ENCODE data around the gene FAF2.

Gene FAF2

GRCh38 chr5:176535664-176536131, 87.5 kb downstream of the FAF2 start:
- peak; percentile 41 for DNase-seq
- Histone ChIP-seq H2BK120ac (ENCODE audit: low read depth, low read length) (no peak overlapping the region), H3K4ac (ENCODE audit: low read depth in 1 of 2, low read length in 2 of 2) (peak overlapping the region in 1 of 2 experiments; percentile 70), H2BK12ac (ENCODE audit: low read length in 2 of 2) (peak overlapping the region in 1 of 2 experiments; percentile 4), H3K4me1 (ENCODE audit: control insufficient read depth, insufficient read depth, low read depth, low read length) (peaks cover 47% of the 10 kb centered on the region), H3K27me3 (ENCODE audit: control insufficient read depth in 1 of 2, insufficient read depth in 1 of 2, low read length in 2 of 2) (no peaks in the 10 kb centered on the region), H2AFZ (ENCODE audit: low read depth, low read length) (no peak overlapping the region), H3K18ac (ENCODE audit: low read depth in 1 of 2, low read length in 2 of 2) (no peak overlapping the region), H3K4me3 (ENCODE audit: insufficient read depth in 1 of 2, low read depth in 1 of 2, low read length in 2 of 2) (peak overlapping the region; percentile 76 to 97), H3K79me1 (replicated peaks; ENCODE audit: low read length, poor library complexity, severe bottlenecking) (peaks cover 7% of the 10 kb centered on the region), H3K36me3 (ENCODE audit: control insufficient read depth in 1 of 2, insufficient read depth in 2 of 2, low read depth in 1 of 2, low read length in 2 of 2) (peaks cover 11 to 33% of the 10 kb centered on the region in 2 experiments), H2BK15ac (ENCODE audit: low read depth, poor library complexity, severe bottlenecking) (no peak overlapping the region), H4K8ac (ENCODE audit: low read length) (no peak overlapping the region), H3K9ac (ENCODE audit: low read length) (peak overlapping the region; percentile 99), H2BK5ac (ENCODE audit: low read depth, low read length, poor library complexity, severe bottlenecking) (no peak overlapping the region), H3K14ac (ENCODE audit: low read length in 2 of 2) (peak overlapping the region in 1 of 2 experiments; percentile 28), H3K9me3 (ENCODE audit: control insufficient read depth, low read length) (no peaks in the 10 kb centered on the region), H2AK5ac (ENCODE audit: low read length, severe bottlenecking) (peak overlapping the region; percentile 76), H4K91ac (ENCODE audit: low read length) (no peak overlapping the region), H3K4me2 (ENCODE audit: low read length, poor library complexity, severe bottlenecking) (peak overlapping the region; percentile 87), H3K27ac (ENCODE audit: low read length, poor library complexity, severe bottlenecking) (peak overlapping the region; percentile 95), H3K23ac (ENCODE audit: low read length in 2 of 2) (no peak overlapping the region)
- 3% methylated on average over 9 of the region's 9 CpGs for WGBS

- H3K27me3 ChIP-seq (ENCODE audit: control insufficient read depth in 1 of 2, insufficient read depth in 1 of 2, low read length in 2 of 2): no peaks in the 10 kb centered on the region
- H2BK5ac ChIP-seq (ENCODE audit: low read depth, low read length, poor library complexity, severe bottlenecking): peak overlapping the region; percentile 95
- H3K79me1 ChIP-seq (replicated peaks; ENCODE audit: low read length, poor library complexity, severe bottlenecking): peaks cover 7% of the 10 kb centered on the region
- peak overlapping the region; percentile 87 for H3K4me2 ChIP-seq (ENCODE audit: low read length, poor library complexity, severe bottlenecking)
- peaks cover 46% of the 10 kb centered on the region for H3K4me1 ChIP-seq (ENCODE audit: control insufficient read depth, insufficient read depth, low read depth, low read length)
- H2BK120ac ChIP-seq (ENCODE audit: low read depth, low read length): peak overlapping the region; percentile 90
- H2BK12ac ChIP-seq (ENCODE audit: low read length in 2 of 2): no peak overlapping the region
- peak overlapping the region; percentile 54 to 68 for H3K18ac ChIP-seq (ENCODE audit: low read depth in 1 of 2, low read length in 2 of 2)
- H3K23ac ChIP-seq (ENCODE audit: low read length in 2 of 2): peak overlapping the region in 1 of 2 experiments; percentile 53
- peak overlapping the region; percentile 76 to 97 for H3K4me3 ChIP-seq (ENCODE audit: insufficient read depth in 1 of 2, low read depth in 1 of 2, low read length in 2 of 2)
- peak overlapping the region; percentile 95 for H3K27ac ChIP-seq (ENCODE audit: low read length, poor library complexity, severe bottlenecking)
- peaks cover 6 to 27% of the 10 kb centered on the region in 2 experiments for H3K36me3 ChIP-seq (ENCODE audit: control insufficient read depth in 1 of 2, insufficient read depth in 2 of 2, low read depth in 1 of 2, low read length in 2 of 2)
- peak; percentile 80 for DNase-seq
- H3K9me3 ChIP-seq (ENCODE audit: control insufficient read depth, low read length): no peaks in the 10 kb centered on the region
- peak overlapping the region; percentile 35 to 70 for H3K4ac ChIP-seq (ENCODE audit: low read depth in 1 of 2, low read length in 2 of 2)
- peak overlapping the region; percentile 99 for H3K9ac ChIP-seq (ENCODE audit: low read length)
- H2AFZ ChIP-seq (ENCODE audit: low read depth, low read length): no peak overlapping the region
- WGBS: under 1% methylated on average over 32 of the region's 43 CpGs
- peak overlapping the region; percentile 5 to 37 for H3K14ac ChIP-seq (ENCODE audit: low read length in 2 of 2)
- H4K8ac ChIP-seq (ENCODE audit: low read length): peak overlapping the region; percentile 51
- peak overlapping the region; percentile 60 for H2BK15ac ChIP-seq (ENCODE audit: low read depth, poor library complexity, severe bottlenecking)
- peak overlapping the region; percentile 93 for H4K91ac ChIP-seq (ENCODE audit: low read length)
- H2AK5ac ChIP-seq (ENCODE audit: low read length, severe bottlenecking): peak overlapping the region; percentile 76
Measured at GRCh38 chr5:176536132-176536901, 88.1 kb downstream of the FAF2 start.

GRCh38 chr5:176536902-176537553, 88.8 kb downstream of the FAF2 start, which contains the start of gene RNF44:
TSS of gene RNF44 (minus strand) at chr5:176537402. CDS start at chr5:176532472, 4,930 bp downstream.
- Histone ChIP-seq H3K4me2 (ENCODE audit: low read length, poor library complexity, severe bottlenecking) (peak within 1 kb of the TSS; percentile 87), H3K27me3 (ENCODE audit: control insufficient read depth in 1 of 2, insufficient read depth in 1 of 2, low read length in 2 of 2) (no peaks in the 10 kb centered on the region), H3K36me3 (ENCODE audit: control insufficient read depth in 1 of 2, insufficient read depth in 2 of 2, low read depth in 1 of 2, low read length in 2 of 2) (peaks cover 0 to 20% of the 10 kb centered on the region in 2 experiments), H3K23ac (ENCODE audit: low read length in 2 of 2) (peak within 1 kb of the TSS in 1 of 2 experiments; percentile 53), H2BK12ac (ENCODE audit: low read length in 2 of 2) (peak within 1 kb of the TSS in 1 of 2 experiments; percentile 88), H3K9ac (ENCODE audit: low read length) (peak within 1 kb of the TSS; percentile 99), H2AK5ac (ENCODE audit: low read length, severe bottlenecking) (peak within 1 kb of the TSS; percentile 76), H3K79me1 (replicated peaks; ENCODE audit: low read length, poor library complexity, severe bottlenecking) (peaks cover 4% of the 10 kb centered on the region), H2AFZ (ENCODE audit: low read depth, low read length) (peak within 1 kb of the TSS; percentile 92), H4K8ac (ENCODE audit: low read length) (peak within 1 kb of the TSS; percentile 86), H3K4ac (ENCODE audit: low read depth in 1 of 2, low read length in 2 of 2) (peak within 1 kb of the TSS; percentile 62 to 99), H3K4me3 (ENCODE audit: insufficient read depth in 1 of 2, low read depth in 1 of 2, low read length in 2 of 2) (peak within 1 kb of the TSS; percentile 84 to 97), H3K9me3 (ENCODE audit: control insufficient read depth, low read length) (no peaks in the 10 kb centered on the region), H2BK120ac (ENCODE audit: low read depth, low read length) (peak within 1 kb of the TSS; percentile 90), H2BK15ac (ENCODE audit: low read depth, poor library complexity, severe bottlenecking) (peak within 1 kb of the TSS; percentile 60), H3K18ac (ENCODE audit: low read depth in 1 of 2, low read length in 2 of 2) (peak within 1 kb of the TSS; percentile 71 to 98), H3K27ac (ENCODE audit: low read length, poor library complexity, severe bottlenecking) (peak within 1 kb of the TSS; percentile 95), H2BK5ac (ENCODE audit: low read depth, low read length, poor library complexity, severe bottlenecking) (peak within 1 kb of the TSS; percentile 95), H3K14ac (ENCODE audit: low read length in 2 of 2) (peak within 1 kb of the TSS; percentile 5 to 93), H3K4me1 (ENCODE audit: control insufficient read depth, insufficient read depth, low read depth, low read length) (peaks cover 46% of the 10 kb centered on the region), H4K91ac (ENCODE audit: low read length) (peak within 1 kb of the TSS; percentile 93)
- peak; percentile 98 for DNase-seq
- WGBS: under 1% methylated on average over 50 of the region's 63 CpGs
